ENCODE data around the gene SYT8.

Gene SYT8

DNA sequence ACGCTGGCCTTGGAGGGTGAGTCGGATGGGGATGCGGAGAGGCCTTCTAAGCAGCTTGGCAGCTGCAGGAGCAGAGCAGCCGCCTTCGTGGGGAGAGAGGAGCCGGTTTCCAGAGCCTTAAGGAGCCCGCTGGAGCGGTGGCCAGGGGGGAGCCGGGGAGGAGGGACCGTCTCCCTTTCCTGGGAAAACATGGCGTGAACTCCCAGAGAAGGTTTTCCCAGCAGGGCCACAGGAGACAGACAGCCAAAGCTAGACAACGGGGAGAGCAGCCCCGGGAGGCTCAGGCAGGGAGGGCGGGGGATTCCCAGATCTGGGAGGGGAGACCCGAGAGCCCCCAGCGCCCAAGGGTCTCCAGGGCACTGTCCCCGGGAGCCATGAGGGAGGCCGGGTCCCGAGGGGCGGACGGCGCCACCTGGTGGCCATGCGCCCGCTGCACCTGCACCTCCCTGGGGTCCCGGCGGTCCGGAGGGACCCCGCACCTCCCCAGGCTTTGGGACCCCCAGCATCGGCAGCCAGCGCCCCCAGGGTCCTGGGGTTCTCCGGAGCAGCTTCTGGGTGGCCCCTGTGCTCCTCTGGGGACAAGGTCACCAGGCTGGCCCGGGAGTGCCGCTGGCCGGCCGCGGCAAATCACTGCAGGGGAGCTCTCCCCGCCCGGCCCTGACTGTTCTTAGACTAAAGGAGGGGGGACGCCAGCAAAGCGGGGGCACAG lies 2.4 kb upstream of the SYT8 start:
- DNase-seq (ENCODE audit: low read depth): no peak

DNA sequence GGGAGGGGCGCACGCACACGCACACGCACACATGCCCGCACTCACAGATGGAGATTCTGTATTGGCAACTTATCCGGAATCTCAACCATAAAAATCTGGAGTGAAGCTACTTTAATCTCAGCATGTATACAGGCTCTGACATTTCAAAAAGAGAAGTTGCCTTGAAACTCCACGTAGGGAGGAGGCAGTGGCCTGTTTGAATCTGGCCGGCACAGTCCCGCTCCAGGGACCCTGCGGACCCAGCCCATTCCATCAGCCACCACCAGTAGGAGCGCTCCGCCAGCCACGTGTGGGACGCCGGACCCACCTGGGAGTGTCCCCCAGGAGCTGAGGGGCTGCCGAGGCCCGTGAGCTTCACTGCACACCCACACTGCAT lies 1.9 kb upstream of the SYT8 start:
- DNase-seq (ENCODE audit: low read depth): no peak

DNA sequence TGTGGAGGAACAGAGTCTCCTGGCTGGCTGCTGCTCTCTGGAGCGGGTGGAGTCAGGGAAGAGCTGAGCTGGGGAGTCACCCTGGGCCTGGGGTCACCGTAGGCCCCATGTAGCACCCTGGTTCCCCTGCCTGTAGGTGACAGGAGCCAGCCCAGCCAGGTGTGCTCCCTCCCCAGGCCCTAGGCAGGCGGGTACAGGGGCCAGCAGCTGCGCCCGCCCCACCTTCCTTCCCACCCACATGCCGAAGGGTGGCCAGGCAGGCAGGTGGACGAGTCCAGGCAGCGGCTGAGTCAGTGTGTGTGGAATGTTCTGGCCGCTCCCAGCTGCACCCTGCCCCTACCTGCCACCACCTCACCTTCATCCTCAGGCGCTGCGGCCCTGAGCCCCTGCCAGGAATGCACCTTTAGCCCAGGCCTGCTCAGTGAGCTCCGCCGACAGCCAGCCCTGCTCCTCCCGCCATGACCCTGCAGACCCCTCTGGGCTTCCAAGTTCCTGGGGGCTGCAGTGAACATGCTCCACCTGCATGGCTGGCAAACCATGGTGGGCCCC lies 654 bp upstream of the SYT8 start:
- DNase-seq (ENCODE audit: low read depth): no peak

DNA sequence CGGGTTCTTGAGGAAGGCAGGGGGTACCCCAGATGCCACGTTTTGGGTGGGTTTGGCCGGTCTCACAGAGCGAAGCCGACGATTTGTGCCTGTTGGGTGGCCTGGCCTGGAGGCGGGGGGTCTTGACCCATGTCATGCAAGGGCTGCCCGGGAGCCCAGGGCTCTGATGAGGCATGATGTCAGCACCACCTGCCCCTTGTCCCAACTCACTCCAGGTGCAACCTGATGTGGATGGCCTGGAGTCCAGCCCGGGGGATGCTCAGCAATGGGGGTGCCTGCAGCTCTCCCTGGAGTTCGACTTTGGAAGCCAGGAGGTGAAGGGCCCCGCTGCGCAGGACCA lies 851 bp downstream of the SYT8 start:
- no peak for DNase-seq (ENCODE audit: low read depth)

DNA sequence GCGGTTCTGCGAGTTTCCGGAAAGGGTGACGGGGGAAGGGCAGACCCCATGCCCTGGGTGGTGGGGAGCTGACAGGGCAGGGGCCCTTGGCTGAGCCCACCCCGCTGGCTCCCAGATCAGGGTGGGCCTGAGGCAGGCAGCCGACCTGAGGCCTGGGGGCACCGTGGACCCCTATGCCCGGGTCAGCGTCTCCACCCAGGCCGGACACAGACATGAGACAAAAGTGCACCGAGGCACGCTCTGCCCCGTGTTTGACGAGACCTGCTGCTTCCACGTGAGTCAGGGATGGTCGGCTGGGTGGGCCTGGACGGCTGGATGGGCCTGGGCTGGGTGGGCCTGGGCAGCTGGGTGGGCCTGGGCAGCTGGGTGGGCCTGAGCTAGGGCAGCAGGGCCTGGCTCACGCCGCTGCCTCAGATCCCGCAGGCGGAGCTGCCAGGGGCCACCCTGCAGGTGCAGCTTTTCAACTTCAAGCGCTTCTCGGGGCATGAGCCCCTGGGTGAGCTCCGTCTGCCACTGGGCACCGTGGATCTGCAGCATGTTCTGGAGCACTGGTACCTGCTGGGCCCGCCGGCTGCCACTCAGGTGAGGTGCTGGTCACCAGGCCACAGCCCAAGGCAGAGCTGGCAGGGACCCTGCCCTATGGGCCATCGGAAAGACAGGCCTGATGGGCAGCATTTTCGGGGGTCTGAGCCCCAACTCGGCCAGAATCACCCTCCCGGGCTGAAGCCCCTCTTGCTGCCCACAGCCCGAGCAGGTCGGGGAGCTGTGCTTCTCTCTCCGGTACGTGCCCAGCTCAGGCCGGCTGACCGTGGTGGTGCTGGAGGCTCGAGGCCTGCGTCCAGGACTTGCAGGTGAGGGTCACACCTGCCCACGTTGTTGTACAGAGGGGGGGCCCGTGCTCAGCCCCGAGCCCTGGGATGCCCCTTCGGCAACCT lies 1.5 kb downstream of the SYT8 start:
- DNase-seq (ENCODE audit: low read depth): no peak

DNA sequence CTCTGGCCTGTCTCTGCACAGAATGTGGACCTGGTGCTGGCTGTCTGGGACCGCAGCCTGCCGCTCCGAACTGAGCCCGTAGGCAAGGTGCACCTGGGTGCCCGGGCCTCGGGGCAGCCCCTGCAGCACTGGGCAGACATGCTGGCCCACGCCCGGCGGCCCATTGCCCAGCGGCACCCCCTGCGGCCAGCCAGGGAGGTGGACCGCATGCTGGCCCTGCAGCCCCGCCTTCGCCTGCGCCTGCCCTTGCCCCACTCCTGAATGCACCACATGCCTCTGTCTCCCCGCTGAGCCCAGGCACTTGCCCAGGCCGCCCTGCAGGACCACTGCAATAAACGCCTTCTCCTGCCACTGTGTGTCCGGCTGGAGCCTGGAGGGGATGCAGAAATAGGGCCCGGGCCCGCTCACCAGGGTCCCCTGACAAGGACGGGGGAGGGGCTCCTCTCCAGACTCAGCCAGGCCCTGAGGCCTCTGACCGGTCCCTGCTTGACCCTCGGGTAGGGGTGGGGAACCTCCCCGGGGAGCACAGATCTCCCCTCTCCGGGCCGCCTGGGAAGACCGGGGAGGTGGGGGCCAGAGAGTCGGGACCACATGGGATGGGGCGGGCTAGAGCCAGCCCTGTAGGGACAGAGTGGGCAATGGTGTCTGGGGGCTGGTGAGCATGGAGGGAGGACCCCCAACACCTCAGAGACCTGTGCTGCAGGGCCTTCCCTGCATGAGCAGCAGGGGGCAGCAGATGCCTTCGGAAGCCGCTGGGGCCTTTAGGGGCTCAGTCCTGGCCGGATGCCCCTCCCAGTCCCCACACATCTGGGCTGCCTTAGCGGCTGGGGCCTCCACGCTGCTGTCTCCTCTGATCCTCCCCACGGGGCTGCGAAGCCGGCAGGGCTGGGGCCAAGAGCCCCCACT lies 2.6 kb downstream of the SYT8 start:
- DNase-seq (ENCODE audit: low read depth): no peak

DNA sequence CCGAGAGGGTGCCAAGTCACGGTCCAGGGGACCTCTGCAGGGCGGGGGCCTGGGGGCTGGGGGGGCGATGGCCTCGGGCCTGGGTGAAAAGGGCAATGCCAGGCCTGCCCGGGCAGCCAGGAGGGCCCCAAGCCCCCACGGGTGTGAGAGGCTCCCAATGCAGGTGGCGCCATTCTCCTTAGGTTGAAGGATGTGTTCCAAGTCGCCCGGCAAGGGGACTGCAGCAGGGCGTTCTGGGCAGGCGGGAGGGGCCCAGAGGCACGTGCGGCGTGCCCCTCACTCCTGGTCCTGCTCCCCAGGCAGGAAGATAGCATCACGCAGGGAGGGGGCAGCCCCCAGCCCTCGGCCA lies 3.3 kb downstream of the SYT8 start:
- DNase-seq (ENCODE audit: low read depth): no peak

DNA sequence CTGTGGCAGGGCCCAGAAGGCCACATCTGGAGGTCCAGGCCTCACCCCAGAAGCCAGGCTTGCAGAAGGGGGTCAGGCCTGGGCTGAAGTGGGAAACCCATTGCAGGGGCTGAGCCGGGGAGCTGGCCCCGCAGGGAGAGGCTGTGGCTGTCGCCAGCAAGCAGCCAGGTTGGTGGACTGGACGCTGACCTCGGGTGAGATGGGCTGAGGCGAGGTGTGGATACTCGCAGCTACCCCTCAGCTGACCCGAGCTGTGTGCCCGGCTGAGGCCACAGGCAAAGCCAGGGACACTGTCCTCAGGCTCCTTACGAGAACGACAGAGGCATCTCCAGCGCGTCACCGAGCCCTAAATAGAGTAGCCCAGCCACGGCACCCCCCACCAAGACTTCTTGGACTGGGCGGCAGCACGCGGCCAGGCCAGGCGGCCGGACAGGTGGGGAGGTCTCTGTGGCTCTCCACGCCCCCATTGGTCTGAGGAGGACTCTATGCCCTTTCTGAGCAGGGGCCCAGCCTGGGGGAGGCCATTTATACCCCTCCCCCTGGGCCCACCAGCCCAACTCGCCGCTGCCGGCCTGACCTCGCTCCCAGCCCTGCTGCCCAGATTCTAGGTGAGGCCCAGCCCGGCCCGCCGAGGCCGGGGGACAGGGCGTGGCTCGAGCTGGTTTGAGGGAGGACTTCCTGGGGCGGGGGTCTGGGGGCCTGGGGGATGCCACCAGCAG lies 3.8 kb downstream of the SYT8 start, which contains the start of gene TNNI2:
Gene TNNI2 (plus strand): TSS at position 556 of the 719 bp plus-strand sequence. CDS start 716 bp downstream, outside the sequence.
- no peak for DNase-seq (ENCODE audit: low read depth)

DNA sequence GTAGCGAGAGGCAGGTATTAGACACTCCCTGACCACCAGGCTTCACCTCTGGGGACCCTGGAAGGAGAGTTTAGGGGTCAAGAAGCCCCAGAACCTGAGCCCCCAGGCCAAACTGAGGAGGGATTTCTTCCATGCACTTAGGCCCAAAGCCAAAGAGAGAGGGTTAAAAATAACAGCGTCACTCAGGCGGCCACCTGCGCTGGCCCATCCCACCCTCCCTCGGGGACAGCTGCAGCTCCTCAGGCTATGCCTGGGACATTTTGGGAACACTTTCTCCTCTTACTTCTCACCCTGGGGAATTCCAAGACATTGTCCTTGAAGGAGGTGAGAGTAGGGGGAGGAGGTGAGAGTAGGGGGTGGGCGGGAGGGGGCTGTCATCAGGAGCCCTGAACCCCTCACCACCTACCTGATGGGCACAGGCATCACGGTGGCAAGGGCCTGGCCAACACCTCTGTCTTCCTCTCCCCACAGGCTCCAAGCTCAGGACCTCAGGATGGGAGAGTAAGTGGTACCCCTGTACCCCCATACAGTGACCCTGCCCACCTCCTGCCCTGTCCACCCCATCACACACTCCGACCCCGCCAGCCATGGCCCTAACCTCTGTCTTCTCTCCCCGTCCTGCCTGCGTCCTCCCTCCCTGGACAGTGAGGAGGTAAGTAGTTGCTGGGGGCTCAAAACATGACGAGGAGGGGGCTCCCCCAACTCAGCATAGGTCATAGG lies 4.6 kb downstream of the SYT8 start:
- DNase-seq (ENCODE audit: low read depth): no peak

DNA sequence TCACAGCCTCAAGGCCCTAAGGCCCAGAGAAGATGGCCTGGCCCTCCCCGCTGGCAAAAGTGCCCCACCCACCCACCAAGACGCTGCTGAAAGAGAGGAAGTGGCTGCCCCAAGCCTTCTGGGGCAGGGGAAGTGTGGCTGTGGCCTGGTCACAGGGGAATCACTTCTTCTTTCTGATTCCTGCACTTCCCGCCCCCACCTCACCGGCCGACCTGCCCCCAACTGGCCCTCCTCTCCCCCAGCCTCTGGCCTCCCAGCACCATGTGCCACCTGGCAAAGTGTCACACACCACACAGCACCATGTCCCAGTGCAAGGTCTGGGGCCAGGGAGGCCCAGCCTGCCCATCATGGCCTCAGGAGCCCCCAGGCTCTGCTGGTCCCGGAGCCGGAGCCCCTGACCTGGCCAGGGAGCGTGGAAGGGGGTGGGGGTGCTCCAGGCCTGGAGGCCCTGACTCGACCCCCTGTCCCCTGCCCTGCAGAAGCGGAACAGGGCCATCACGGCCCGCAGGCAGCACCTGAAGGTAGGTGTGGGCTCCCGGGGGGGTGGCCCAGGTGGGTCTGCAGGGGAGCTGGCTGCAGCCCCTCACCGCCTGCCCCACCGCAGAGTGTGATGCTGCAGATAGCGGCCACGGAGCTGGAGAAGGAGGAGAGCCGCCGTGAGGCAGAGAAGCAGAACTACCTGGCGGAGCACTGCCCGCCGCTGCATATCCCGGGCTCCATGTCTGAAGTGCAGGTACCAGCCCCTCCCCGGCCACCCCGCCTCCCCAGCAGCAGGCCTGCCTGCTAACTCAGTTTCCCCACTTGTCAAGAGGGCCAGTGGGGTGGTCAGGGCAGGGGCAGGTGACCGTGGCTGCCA lies 5.4 kb downstream of the SYT8 start:
- DNase-seq (ENCODE audit: low read depth): no peak

DNA sequence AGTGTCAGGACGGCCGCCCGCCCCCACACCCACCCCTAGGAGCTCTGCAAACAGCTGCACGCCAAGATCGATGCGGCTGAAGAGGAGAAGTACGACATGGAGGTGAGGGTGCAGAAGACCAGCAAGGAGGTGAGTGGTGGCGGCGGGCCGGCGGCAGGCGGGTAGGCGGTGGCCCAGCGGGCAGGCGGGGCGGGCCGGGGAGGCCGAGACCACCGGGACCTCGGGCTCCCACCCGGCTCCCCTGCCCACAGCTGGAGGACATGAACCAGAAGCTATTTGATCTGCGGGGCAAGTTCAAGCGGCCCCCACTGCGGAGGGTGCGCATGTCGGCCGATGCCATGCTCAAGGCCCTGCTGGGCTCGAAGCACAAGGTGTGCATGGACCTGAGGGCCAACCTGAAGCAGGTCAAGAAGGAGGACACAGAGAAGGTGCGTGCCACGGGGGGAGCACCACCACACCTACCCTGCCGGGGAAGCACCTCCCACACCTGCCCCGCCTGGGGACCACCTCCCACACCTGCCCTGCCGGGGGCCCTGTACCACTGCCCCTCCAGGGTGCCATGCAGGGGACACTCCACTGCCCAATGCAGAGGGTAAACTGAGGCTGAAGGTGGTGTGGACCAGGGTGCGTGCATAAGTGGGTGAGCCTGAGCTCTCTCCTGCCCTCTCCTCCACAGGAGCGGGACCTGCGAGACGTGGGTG lies 6.1 kb downstream of the SYT8 start:
- DNase-seq (ENCODE audit: low read depth): no peak

DNA sequence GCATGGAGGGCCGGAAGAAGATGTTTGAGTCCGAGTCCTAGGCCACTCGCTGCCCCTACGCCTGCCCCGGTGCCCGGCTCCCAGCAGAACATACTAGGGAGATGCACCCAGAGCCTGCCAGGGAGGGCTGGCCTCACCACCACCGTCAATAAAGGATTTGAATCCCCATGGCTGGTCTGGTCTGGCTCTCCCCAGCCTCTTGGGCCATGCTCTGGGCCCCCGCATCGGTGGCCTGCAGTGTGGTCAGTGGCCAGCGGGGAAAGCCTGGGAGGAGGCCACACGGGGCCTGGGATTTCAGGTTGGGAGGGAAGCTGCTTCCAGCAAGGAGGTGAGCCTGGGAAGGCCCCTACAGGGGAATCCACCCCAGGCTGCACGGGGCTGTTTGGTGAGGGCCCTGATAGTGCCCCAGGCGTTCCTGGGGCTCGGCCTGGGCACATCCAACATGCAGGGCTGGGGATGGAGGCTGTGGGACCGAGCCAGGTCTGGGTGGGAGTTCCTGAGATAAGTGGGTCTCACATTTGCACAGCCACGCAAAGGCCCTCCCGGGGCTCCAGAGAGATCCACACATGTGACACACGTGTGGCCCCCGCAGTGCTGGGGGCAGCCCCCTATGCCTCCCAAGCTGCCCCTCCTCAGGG lies 6.8 kb downstream of the SYT8 start:
- DNase-seq (ENCODE audit: low read depth): no peak

DNA sequence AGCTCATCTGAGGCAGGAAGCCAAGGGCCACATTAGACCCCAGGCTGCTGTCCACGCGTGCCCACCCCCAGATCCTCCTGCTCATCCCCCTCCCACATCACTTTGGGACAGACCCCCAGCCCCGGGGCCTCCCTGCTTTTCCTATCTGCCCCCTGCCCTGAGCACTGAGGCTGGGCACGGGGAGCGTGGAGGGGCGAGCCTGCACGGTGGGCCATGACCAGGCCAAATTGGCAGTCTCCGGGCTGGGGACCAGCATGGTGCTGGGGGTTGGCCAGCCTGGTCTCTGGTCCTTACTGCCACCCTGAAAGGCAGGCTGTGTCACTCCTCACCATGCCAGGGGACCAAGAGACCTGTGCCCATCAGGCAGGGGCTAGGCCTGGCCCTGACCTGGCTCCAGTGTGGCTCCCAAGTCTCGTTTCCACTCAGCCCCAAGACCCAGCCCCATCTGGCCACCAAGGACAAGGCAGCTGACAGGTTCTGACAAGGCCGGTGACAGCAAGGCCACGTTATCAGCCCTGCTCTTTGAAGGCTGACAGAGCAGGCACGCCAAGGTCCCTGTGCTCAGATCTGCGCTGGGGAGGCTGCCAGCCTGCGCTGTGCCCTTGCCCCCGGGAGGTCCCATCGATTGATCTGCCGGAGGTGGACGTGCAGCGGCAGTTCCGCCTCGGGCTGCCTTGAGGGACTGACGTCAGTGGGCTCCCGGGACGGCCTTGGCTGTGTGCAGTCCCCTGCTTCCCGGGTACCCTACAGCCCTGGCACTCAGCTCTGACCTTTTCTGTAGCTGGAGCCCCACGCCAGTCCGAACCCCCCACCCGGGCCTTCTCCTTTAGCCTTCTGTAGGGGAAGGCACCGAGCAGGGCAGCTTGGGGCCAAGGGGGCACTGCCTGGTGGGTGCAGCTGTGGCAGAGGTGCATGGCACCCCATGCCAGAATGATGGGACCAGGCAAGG lies 7.6 kb downstream of the SYT8 start:
- no peak for DNase-seq (ENCODE audit: low read depth)

DNA sequence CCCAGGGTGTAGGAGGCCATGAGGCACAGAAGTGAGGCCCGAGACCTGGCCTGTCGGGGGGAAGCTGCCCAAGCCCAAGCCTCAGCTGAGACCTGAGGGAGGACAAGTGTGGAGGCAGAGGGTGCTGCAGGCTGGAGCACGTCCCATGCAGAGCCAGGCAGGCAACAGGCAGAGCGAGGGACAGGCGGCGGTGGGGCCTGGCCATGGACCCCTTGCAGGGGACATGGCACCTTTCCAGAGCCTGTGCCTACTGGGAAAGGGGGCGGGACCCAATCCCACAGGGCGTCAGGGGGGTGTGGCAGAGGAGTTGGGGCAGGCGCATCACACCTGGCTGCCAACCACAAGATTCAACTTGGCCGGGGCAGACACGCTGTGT lies 8.3 kb downstream of the SYT8 start:
- no peak for DNase-seq (ENCODE audit: low read depth)

DNA sequence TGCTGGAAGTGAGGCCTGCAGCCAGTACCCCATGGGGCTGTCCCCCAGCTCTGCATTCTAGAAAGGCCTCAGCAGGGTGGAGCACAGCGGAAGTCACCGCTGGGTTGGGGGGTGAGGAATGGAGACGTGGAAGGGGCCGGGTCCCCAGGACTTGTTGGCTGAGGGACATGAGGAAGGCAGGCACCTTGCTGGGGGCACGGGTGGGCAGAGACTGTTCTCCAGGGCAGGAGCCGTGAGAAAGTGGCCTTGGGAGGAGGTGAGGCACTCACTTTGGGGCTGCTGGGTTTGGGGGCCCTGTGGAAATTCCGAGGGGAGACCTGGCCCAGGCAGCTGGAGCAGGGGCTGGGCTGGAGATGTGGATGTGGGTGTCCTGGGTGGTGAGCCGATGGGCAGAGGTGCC lies 9.0 kb downstream of the SYT8 start:
- no peak for DNase-seq (ENCODE audit: low read depth)

DNA sequence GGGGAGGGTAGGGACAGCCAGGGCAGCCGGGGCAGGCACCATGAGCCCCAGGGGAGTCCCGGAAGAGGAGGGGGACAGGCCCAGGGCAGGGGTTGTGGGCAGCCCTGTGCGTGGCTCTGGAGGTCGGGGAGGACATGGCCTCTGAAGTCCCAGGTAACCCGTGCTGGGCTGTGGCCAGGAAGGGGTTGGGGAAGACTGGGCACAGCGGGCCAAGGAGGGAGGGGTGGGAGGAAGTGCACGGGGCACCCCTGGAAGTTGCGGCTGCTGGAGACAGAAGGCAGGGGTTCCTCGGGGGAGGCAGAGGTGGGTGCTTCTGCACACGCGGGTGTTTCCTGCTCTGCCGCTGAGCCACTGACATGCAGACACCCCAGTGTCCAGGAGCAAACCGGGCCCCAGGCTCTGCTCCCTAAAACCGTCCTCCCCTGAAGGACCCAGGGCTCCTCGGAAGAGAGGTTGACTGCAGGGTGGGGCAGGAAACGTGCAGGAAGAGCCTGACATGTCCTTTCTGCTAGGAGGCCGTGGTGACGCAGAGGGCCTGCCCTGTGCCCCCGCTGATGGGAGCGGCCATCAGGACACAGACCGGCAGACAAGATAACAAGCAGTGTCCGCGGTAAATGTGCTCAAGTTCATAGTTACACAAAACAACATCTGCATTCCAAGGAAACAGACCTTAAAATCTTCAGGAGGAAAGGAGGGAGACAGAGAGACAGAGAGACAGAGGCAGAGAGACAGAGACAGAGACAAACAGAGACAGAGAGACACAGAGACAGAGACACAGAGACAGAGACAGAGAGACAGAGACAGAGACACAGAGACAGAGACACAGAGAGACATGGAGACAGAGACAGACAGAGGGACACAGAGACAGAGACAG lies 9.7 kb downstream of the SYT8 start:
- DNase-seq (ENCODE audit: low read depth): no peak

DNA sequence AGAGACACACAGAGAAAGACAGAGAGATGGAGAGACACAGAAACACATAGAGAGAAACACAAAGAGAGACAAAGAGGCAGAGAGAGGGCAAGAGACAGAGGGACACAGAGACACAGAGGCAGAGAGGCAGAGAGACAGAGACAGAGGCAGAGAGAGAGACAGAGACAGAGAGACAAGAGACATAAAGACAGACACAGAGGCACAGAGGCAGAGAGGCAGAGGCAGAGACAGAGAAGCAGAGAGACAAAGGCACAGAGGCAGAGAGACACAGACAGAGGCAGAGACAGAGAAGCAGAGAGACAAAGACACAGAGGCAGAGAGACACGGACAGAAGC lies 10.3 kb downstream of the SYT8 start:
- no peak for DNase-seq (ENCODE audit: low read depth)
